Measurements from ENCODE around the gene VSIG10.

GRCh38 chr12:118038137-118038536, 65.7 kb downstream of the VSIG10 start:
- TF ChIP-seq CTCF (conservative IDR thresholded peaks at IDR 0.05; ENCODE audit: low read length): no peak
- TF ChIP-seq EZH2phosphoT487 (IDR thresholded peaks at IDR 0.05; ENCODE audit: borderline replicate concordance, low read depth, low read length): no peak
